Activated naive CD4-positive, alpha-beta T cell treated with anti-CD3 and anti-CD28 coated beads, Interleukin-2, amount 50 U/mL, for 72 hours (primary cell): ENCODE measurements around the gene SAMMSON. TPM values are rescaled to one million over a fixed set of nuclear protein-coding genes. Genes with fewer than 3 reads are reported as not detected.

Experiments
- ATAC-seq, 2 donors: fragments of 150-1000 bp; cut with Tn5 transposase; 2 replicates each; pipeline ENCODE4 v1.10.0; 2021; ENCODE audit warnings: mild to moderate bottlenecking in 2 of 2, moderate library complexity in 2 of 2
- DNase-seq, 2 donors: peaks; one replicate each; pipeline ENCODE4 v3.0.0; 2021 to 2022; ENCODE audit warnings: low spot score in 2 of 2
- H3K27ac Mint-ChIP-seq, 2 donors: one replicate each; pipeline ENCODE4 v1.8.0; 2022; ENCODE audit warnings: mild to moderate bottlenecking in 2 of 2, mixed read lengths in 2 of 2
- H3K36me3 Mint-ChIP-seq, 2 donors: one replicate each; pipeline ENCODE4 v1.8.0; 2022; ENCODE audit warnings: mixed read lengths in 2 of 2
- H3K9me3 Mint-ChIP-seq, 2 donors: one replicate each; pipeline ENCODE4 v1.8.0; 2022; ENCODE audit warnings: mixed read lengths in 2 of 2
- total RNA-seq, 2 donors: library from RNA; stranded (reverse); gene quantifications; one replicate each; pipeline ENCODE4 v1.2.3, GENCODE V29; 2022

Gene SAMMSON
- total RNA-seq, result not detected

- no peak for DNase-seq
- no peak for ATAC-seq
- Mint-ChIP-seq H3K27ac (peak within 1 kb of the TSS in 1 of 2 donors; percentile 85), H3K36me3 (no peaks in the 10 kb centered on the region), H3K9me3 (peaks cover 0 to 5% of the 10 kb centered on the region in 2 donors)
These were observed at the start of gene SAMMSON for GRCh38 chr3:69999140-70000027. Gene SAMMSON (plus strand): TSS chr3:69999733.

- H3K9me3 Mint-ChIP-seq, result no peaks in the 10 kb centered on the region
- H3K36me3 Mint-ChIP-seq, result no peaks in the 10 kb centered on the region
- H3K27ac Mint-ChIP-seq, result no peak overlapping the region
- ATAC-seq (no peak), DNase-seq (no peak)
These were observed 47.9 kb upstream of the SAMMSON start for GRCh38 chr3:69951616-69952015.

GRCh38 chr3:69959581-69959980, 40.0 kb upstream of the SAMMSON start:
- ATAC-seq (no peak), DNase-seq (no peak)
- Mint-ChIP-seq H3K27ac (no peak overlapping the region), H3K36me3 (no peaks in the 10 kb centered on the region), H3K9me3 (no peaks in the 10 kb centered on the region)

GRCh38 chr3:69961706-69962439, 37.7 kb upstream of the SAMMSON start:
- H3K27ac Mint-ChIP-seq, result no peak overlapping the region
- H3K9me3 Mint-ChIP-seq, result no peaks in the 10 kb centered on the region

GRCh38 chr3:69963643-69964042, 35.9 kb upstream of the SAMMSON start:
- Mint-ChIP-seq H3K27ac (no peak overlapping the region), H3K36me3 (no peaks in the 10 kb centered on the region), H3K9me3 (no peaks in the 10 kb centered on the region)
- no peak for ATAC-seq
- DNase-seq, result no peak

More at GRCh38 chr3:69961706-69962439, 37.7 kb upstream of the SAMMSON start:
- DNase-seq, result no peak
- ATAC-seq, result no peak
- no peaks in the 10 kb centered on the region for H3K36me3 Mint-ChIP-seq

GRCh38 chr3:69967156-69967555, 32.4 kb upstream of the SAMMSON start:
- H3K27ac Mint-ChIP-seq, result no peak overlapping the region
- ATAC-seq (no peak), DNase-seq (no peak)
- H3K9me3 Mint-ChIP-seq, result no peaks in the 10 kb centered on the region
- H3K36me3 Mint-ChIP-seq, result no peaks in the 10 kb centered on the region

GRCh38 chr3:69970827-69971226, 28.7 kb upstream of the SAMMSON start:
- ATAC-seq, result no peak
- DNase-seq, result no peak
- Mint-ChIP-seq H3K9me3 (peaks cover 2 to 5% of the 10 kb centered on the region in 2 donors), H3K36me3 (no peaks in the 10 kb centered on the region), H3K27ac (no peak overlapping the region)

- DNase-seq (no peak), ATAC-seq (no peak)
- Mint-ChIP-seq H3K27ac (no peak overlapping the region), H3K36me3 (peaks cover 0 to 6% of the 10 kb centered on the region in 2 donors), H3K9me3 (peaks cover 2 to 9% of the 10 kb centered on the region in 2 donors)
These were observed 26.9 kb upstream of the SAMMSON start for GRCh38 chr3:69972672-69973071.

- Mint-ChIP-seq H3K9me3 (peaks cover 10 to 20% of the 10 kb centered on the region in 2 donors), H3K27ac (no peak overlapping the region), H3K36me3 (peaks cover 13 to 14% of the 10 kb centered on the region in 2 donors)
- ATAC-seq (no peak), DNase-seq (no peak)
These were observed 23.5 kb upstream of the SAMMSON start for GRCh38 chr3:69976021-69976420.

GRCh38 chr3:69983546-69984265, 15.8 kb upstream of the SAMMSON start:
- H3K9me3 Mint-ChIP-seq, result peaks cover 3 to 21% of the 10 kb centered on the region in 2 donors
- H3K36me3 Mint-ChIP-seq, result peaks cover 0 to 9% of the 10 kb centered on the region in 2 donors
- DNase-seq (peak in 1 of 2 donors; percentile 3), ATAC-seq (peak; percentile 36 to 97)
- peak overlapping the region in 1 of 2 donors; percentile 22 for H3K27ac Mint-ChIP-seq

- peaks cover 0 to 4% of the 10 kb centered on the region in 2 donors for H3K36me3 Mint-ChIP-seq
These were observed 14.3 kb upstream of the SAMMSON start for GRCh38 chr3:69985266-69985665.

GRCh38 chr3:69986419-69986818, 13.1 kb upstream of the SAMMSON start:
- Mint-ChIP-seq H3K27ac (no peak overlapping the region), H3K9me3 (peaks cover 0 to 10% of the 10 kb centered on the region in 2 donors), H3K36me3 (no peaks in the 10 kb centered on the region)
- no peak for DNase-seq
- no peak for ATAC-seq

More at GRCh38 chr3:69985266-69985665, 14.3 kb upstream of the SAMMSON start:
- ATAC-seq (no peak), DNase-seq (no peak)
- H3K9me3 Mint-ChIP-seq, result peaks cover 0 to 15% of the 10 kb centered on the region in 2 donors
- H3K27ac Mint-ChIP-seq, result no peak overlapping the region

GRCh38 chr3:69987833-69988232, 11.7 kb upstream of the SAMMSON start:
- H3K9me3 Mint-ChIP-seq, result peaks cover 0 to 6% of the 10 kb centered on the region in 2 donors
- DNase-seq (no peak), ATAC-seq (no peak)
- no peaks in the 10 kb centered on the region for H3K36me3 Mint-ChIP-seq
- H3K27ac Mint-ChIP-seq, result no peak overlapping the region

- DNase-seq (no peak), ATAC-seq (no peak)
- no peaks in the 10 kb centered on the region for H3K36me3 Mint-ChIP-seq
- no peak overlapping the region for H3K27ac Mint-ChIP-seq
- H3K9me3 Mint-ChIP-seq, result no peaks in the 10 kb centered on the region
These were observed 5.8 kb upstream of the SAMMSON start for GRCh38 chr3:69993757-69994156.

- H3K36me3 Mint-ChIP-seq, result no peaks in the 10 kb centered on the region
- DNase-seq, result no peak
- H3K9me3 Mint-ChIP-seq, result peaks cover 0 to 5% of the 10 kb centered on the region in 2 donors
- no peak overlapping the region for H3K27ac Mint-ChIP-seq
- ATAC-seq, result no peak
These were observed 4.6 kb upstream of the SAMMSON start for GRCh38 chr3:69994919-69995318.

- no peaks in the 10 kb centered on the region for H3K36me3 Mint-ChIP-seq
- H3K27ac Mint-ChIP-seq, result no peak overlapping the region
These were observed 1.8 kb upstream of the SAMMSON start for GRCh38 chr3:69997631-69998307.

More at GRCh38 chr3:69997631-69998307, 1.8 kb upstream of the SAMMSON start:
- DNase-seq (no peak), ATAC-seq (no peak)
- H3K9me3 Mint-ChIP-seq, result peaks cover 0 to 5% of the 10 kb centered on the region in 2 donors
